GM12801 (cell line): ENCODE measurements around the gene ST6GALNAC3.

ENCODE experiments used
- TF ChIP-seq, protein P1 (sequence below): IDR thresholded peaks from one replicate; pipeline ENCODE4 v1.5.1; 2011; ENCODE audit warnings: control low read depth; ENCODE audit not compliant: insufficient read length; ENCODE audit errors: extremely low read depth

Gene ST6GALNAC3

GRCh38 chr1:76095802-76096201 lies 21.3 kb downstream of the ST6GALNAC3 start:
- TF ChIP-seq, protein P1, sequence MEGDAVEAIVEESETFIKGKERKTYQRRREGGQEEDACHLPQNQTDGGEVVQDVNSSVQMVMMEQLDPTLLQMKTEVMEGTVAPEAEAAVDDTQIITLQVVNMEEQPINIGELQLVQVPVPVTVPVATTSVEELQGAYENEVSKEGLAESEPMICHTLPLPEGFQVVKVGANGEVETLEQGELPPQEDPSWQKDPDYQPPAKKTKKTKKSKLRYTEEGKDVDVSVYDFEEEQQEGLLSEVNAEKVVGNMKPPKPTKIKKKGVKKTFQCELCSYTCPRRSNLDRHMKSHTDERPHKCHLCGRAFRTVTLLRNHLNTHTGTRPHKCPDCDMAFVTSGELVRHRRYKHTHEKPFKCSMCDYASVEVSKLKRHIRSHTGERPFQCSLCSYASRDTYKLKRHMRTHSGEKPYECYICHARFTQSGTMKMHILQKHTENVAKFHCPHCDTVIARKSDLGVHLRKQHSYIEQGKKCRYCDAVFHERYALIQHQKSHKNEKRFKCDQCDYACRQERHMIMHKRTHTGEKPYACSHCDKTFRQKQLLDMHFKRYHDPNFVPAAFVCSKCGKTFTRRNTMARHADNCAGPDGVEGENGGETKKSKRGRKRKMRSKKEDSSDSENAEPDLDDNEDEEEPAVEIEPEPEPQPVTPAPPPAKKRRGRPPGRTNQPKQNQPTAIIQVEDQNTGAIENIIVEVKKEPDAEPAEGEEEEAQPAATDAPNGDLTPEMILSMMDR: no peak

DNA sequence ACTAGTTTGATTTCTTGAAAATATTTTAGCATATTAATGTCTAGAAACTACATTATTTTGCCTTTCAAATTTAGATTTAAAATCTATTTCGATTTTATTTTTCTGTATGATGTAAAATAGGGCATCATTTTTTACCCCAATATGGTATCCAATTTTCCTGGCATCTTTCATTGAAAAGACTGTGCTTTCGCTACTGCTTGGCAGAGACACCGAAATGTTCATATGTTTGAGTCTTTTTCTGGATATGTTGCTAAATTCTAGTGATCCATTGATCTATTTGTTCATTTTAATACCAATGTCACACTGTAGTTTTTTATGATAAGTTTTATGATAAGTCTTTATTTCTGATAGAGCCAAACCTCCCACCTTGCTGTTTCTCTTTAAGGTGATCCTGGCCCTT lies 24.3 kb downstream of the ST6GALNAC3 start:
- TF ChIP-seq, protein P1: no peak

DNA sequence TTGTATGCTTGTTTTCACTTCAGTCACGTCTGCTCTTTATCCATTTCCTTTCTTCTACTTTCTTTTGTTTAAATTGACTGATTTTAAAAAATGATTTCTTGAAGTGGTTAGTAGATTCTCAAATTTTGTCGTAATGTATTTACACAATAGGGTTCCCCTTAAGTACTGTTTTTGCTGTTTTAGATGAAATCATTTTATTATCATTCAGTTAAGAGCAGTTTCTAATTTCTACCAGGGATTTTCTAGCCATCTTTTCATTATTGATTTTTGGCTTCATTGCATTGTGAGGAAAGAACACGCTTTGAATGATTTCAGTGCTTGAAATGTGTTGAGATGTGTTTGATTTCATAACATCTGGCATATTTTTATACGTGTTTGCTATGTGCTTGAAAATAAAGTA lies 27.0 kb downstream of the ST6GALNAC3 start:
- TF ChIP-seq, protein P1: no peak

- TF ChIP-seq, protein P1: no peak
Measured at GRCh38 chr1:76102046-76102445, 27.5 kb downstream of the ST6GALNAC3 start.

- TF ChIP-seq, protein P1: no peak
Measured at GRCh38 chr1:76103034-76103433, 28.5 kb downstream of the ST6GALNAC3 start.

GRCh38 chr1:76105372-76105771 lies 30.8 kb downstream of the ST6GALNAC3 start:
- TF ChIP-seq, protein P1: no peak

- TF ChIP-seq, protein P1: no peak
Measured at GRCh38 chr1:76106251-76106650, 31.7 kb downstream of the ST6GALNAC3 start.

DNA sequence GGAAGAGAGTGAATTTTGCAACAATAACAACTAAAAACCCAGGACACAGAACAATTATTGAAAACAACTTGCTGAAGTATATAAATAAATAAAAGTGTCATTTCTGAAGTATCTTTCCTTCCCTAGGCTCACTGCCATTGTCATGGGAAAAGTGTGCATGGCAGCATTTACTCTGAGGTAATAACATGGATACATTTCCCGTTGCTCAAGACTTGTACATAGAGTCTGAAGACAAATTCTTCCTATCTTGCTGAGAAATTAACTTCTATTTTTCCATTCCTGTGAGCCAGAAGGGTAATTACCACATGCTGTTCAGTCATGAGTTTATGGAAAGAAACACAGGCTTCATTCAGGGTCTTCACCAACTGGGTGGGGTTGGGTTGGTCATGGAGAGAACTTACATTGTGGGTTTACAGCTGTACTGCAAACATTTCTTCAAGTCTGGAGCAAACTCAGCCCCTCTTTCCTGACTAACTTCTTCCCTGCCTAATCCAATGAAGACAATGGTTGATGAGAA lies 32.2 kb downstream of the ST6GALNAC3 start:
- TF ChIP-seq, protein P1: no peak
